NCI-H82 (cell line): Measurements from ENCODE around the gene DCTN5.
A peak's percentile ranks its signal among the peaks of the same experiment; 100 is the strongest.

Experiments
- DNase-seq: peaks from one replicate; lab custom pipeline; 2025; lab: John Stamatoyannopoulos, UW

DCTN5 gene

GRCh38 chr16:23663918-23664317 is 22.7 kb downstream of the DCTN5 start:
- no peak for DNase-seq

DNA sequence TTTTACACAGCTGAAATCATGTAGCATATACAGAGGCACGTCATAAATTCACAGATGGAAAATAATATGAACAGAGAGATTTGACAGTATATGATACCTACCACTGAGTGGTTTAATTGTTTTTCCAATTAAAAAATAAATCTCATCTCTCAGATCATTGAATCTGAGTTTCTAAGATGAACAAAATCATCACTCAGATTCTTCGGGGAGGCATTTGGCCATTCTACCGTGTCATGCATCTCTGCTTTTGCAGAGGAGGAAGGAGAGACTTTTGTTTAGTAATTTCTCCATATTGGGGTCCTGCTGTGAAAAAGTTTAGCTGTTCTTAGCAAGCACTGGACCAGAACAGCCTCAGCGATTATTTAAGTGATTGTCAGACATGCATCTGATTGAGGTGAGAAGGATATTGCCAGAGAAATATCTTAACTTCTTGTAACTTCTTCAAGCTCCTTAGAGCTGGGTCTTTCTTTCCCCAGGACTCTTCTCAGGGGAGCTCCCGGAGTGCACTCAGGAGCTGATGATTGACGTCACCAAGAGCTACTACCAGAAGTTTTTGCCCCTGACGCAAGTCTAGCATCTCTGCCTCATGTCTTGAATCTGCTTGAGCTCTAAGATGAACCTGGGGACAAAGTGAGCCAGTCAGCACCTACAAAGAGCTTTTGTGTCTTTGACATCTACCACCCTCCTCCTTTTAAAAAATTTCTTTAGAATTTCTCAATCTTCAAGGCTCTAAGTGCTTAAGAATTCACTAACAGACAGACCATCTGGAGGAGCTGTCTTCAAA is 25.5 kb downstream of the DCTN5 start:
- DNase-seq = no peak

GRCh38 chr16:23667355-23667659 is 26.0 kb downstream of the DCTN5 start:
- no peak for DNase-seq

DNA sequence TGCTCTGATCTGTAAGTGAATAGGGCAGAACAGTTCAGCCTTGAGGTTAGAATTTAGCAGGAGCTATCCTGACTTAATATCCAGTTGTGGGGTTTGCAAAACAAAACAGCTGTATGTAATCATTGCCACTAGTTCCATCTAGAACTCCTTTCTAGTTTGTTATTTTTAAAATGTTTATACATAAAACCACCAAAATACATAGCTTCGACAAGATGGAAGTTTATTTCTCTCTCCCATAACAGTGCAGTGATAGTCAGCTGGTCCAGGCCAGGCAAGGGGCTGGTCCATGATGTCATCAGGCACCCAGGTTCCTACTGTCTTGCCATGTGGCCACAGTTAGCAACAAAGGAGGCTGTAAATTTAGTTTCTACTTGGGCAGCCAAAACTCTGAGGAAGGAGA is 27.0 kb downstream of the DCTN5 start:
- DNase-seq = no peak

DNA sequence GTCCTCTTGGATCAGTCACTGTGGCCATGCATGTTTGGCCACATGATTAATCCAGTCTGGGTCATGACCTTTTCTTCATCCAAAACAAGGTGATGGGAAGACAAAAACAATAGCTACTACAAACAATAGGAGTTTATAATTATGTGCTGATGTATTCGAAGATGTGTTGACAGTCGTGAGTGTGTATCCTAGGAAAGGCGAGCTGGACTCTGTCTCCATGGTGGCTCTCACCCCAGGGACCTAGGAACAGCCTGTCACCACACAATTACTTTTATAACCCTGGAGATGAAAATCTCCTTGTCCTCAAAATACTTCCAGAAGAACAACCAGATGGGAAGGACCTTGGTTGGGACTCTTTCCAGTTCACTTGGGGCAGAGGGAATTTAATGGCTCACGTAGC is 27.6 kb downstream of the DCTN5 start:
- no peak for DNase-seq

GRCh38 chr16:23670137-23670776 is 29.0 kb downstream of the DCTN5 start:
- no peak for DNase-seq

DNA sequence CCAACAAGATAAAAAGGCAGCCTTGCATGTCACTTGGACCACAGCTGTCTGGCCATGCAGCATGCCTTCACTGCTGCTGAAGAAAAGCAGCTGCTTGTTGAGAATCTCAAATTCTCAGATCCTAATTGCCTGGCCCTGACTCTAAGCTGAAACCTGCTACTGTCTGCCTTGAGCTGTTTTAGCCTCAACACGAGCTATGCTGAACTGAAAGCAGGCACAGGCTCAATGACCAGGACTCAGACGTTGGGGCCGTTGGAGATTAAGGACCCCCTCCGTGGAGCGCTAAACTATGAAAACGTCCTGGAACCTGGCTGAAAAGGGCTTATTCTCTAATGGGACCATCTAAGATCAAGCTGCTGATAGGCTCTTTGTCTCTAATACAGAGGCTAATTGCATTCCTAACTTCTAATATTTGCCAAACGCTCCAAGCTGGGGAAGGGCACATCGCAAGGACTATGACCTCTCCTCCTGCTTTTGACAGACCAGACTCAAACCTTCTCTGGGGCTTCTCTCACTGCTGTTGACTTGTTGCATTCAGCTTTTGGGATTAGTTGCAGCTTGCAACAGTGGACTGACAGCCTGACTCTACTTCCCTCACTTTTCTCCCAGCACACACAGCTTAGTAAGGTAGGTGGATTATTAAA is 32.8 kb downstream of the DCTN5 start:
- DNase-seq = peak; percentile 78

DNA sequence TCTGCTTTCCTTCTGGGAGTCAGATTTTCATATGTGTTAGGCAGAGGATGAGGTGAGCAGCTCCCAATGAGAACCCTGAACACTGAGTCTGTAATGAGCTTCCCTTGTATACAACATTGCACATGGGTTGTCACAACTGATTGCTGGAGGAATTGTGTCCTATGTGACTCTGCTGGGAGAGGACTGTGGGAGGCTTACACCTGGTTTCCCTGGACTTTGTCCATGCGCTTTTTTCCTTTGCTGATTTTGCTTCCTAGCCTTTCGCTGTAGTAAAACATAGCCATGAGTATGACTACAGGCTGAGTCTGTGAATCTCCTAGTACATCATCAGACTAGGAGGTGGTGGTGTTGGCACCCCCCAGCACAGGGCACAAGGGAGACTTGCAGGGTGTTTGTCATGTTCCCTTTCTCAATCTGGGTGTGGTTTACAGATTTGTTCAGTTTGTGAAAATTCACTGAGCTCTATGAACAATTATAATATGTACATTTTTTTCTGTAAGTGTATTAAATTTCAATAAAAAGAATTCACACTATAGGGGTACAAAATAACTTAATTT is 35.7 kb downstream of the DCTN5 start:
- DNase-seq = peak; percentile 84

GRCh38 chr16:23678430-23679273 is 37.4 kb downstream of the DCTN5 start, which contains the start of gene PLK1:
Gene PLK1 (plus strand): TSS chr16:23678889. CDS start chr16:23678933, 44 bp downstream.
- peak; percentile 97 for DNase-seq

- DNase-seq = peak; percentile 53
These were observed 38.2 kb downstream of the DCTN5 start for GRCh38 chr16:23679274-23679985.

DNA sequence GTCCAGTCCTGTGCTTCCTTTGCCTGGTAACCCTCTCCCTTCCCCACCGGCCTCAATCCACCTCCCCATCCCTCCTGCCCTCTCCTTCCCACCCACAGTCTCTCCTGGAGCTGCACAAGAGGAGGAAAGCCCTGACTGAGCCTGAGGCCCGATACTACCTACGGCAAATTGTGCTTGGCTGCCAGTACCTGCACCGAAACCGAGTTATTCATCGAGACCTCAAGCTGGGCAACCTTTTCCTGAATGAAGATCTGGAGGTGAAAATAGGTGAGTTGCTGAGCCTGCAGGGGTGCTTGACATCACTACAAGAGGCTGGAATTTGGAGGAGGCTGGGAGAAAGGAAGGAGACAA is 38.7 kb downstream of the DCTN5 start:
- DNase-seq = no peak

GRCh38 chr16:23682181-23682580 is 40.9 kb downstream of the DCTN5 start:
- DNase-seq = no peak

- DNase-seq = no peak
These were observed 42.2 kb downstream of the DCTN5 start for GRCh38 chr16:23683487-23683886.

DNA sequence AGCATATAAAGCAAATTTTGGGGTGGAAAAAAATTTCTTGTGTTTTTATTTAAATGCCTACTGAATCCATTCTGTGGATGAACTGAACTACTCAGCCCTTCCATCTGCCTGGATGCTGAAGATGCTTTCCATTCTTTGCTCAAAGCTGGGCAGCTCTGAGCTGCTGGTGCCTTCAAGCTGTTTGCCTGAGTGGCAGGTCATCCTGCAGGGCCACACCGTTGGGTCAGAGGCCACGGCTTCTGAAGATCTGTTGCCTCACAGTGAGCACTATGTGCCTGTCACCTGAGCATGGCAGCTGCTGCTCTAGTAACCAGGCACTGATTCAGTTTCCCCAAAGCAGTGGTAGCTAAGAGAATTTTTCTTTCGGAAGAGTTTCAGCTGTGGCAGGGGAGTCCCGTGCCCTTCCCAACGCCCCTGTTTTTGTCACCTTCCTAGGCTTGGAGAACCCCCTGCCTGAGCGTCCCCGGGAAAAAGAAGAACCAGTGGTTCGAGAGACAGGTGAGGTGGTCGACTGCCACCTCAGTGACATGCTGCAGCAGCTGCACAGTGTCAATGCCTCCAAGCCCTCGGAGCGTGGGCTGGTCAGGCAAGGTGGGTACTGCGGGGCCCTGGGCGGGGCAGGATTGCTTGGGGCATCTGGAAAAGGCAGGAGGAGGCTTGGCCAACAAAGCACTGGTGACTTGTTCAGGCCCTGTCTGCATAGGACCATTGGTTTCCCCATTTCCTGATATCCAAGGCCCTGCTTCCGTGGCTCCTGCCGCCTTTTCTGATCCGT is 46.0 kb downstream of the DCTN5 start:
- DNase-seq = no peak

DNA sequence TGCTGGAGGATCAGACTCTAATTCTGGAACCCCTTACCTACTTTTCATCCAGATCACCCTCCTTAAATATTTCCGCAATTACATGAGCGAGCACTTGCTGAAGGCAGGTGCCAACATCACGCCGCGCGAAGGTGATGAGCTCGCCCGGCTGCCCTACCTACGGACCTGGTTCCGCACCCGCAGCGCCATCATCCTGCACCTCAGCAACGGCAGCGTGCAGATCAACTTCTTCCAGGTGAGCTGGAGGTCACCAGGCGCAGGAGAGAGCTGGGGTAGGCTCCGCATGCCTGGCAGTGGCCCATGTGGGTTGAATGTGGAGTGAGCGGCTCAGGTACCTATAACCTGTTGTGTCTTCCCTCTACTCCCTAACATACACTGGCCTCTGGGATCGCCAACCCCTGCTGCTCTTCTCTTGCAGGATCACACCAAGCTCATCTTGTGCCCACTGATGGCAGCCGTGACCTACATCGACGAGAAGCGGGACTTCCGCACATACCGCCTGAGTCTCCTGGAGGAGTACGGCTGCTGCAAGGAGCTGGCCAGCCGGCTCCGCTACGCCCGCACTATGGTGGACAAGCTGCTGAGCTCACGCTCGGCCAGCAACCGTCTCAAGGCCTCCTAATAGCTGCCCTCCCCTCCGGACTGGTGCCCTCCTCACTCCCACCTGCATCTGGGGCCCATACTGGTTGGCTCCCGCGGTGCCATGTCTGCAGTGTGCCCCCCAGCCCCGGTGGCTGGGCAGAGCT is 48.3 kb downstream of the DCTN5 start:
- DNase-seq = no peak

DNA sequence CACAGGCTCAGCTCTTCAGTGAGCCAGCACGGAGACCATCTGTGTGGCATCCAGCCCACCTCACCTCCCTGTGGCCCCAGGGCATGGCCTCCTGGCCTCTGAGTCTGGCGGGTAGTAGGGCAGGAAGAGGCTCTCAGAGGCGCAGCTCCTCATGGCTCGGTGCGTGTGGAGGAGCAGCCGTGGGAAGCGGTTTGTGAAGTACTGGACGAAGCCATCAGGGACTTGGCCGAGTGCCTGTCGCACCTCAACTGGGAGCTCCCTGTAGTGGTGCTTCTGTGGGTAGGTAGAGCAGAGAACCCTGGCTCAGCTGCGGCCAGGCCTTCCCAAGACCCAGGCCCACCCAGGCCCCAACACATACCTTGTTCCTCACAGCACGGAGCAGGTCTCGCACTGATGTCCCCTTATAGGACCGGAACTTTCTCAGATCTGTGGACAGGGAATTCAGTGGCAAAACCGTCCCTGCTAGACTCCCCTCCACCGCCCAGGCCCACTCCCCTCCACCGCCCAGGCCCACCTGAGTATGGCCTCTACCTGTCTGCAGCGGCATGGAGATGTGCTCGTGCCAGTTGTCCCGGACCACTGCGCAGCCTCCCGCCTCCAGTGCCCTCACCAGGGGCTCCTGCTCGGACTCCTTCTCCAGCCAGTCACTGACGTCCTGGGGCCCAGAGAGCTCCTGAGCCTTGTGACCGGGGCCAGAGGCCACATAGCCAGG is 49.7 kb downstream of the DCTN5 start:
- no peak for DNase-seq

- peak; percentile 24 for DNase-seq
These were observed 50.4 kb downstream of the DCTN5 start for GRCh38 chr16:23691483-23692189.

GRCh38 chr16:23692190-23692837 is 51.0 kb downstream of the DCTN5 start:
- no peak for DNase-seq
